ENCODE data around the gene SERINC5. TPM values are rescaled to one million over a fixed set of nuclear protein-coding genes. Genes with fewer than 3 reads are reported as not detected.
"Not testable (repeated sequence)": the region's sequence is repeated elsewhere in the genome, so short reads cannot be mapped to it uniquely, and the experiment has no call there.

The SERINC5 gene
- 21.4 TPM for total RNA-seq

DNA sequence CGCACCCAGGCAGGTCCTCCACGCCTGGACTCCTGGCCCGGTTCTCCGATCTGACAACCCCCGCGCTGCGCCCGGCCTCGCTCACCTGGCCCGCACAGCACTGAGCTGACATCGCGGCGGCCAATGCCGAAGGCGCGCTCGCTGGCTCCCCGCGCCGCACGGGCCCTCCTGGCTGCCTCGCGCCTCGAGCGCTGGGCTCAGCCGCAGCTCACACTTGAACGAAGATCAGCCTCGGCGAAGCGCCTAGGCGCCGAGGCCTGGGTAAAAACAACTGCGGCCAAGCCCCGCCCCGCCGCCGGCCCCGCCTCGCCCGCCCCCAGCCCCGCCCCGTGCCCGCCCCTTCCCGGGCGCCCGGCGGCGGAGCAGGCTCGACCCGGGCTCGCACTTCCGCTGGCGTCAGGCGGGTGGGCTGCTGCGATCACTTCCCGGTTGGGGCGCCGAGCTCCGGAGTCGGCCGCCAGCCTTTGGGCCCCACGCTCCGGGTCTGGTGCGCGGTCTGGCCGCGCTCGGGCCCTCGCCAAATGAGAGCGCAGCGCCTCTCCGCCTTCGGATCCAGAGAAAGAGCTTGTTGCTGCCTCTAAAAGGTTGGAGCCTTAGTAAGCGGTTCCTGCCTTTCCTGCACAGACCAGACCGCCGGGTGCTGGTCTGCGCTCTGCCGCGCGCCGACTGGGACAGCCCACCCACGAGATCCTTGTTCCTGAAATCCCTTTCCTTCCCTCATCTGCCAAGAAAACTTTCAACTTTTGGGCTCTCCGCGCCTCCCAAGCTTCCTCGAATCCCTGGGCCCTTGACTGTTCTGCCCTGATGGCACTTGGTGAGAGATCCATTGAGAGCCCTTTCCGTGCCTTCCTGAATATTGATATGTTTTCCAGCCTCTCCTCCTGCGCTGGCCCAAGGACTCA is at the start of gene SERINC5:
TSS of gene SERINC5 (minus strand) at position 238 of the 902 bp plus-strand sequence. CDS start at position 112, 126 bp downstream.
- no peaks in the 10 kb centered on the region for H3K27me3 ChIP-seq (ENCODE audit: control insufficient read depth in 3 of 3, insufficient read depth in 3 of 3, low read length in 3 of 3)
- no peaks in the 10 kb centered on the region for H3K36me3 ChIP-seq (ENCODE audit: control insufficient read depth in 3 of 3, insufficient read depth in 3 of 3, low read length in 3 of 3)
- peak within 1 kb of the TSS; percentile 68 to 93 (median 88) for H3K4me3 ChIP-seq (ENCODE audit: low read length in 3 of 3)
- peak within 1 kb of the TSS; percentile 86 for H3K27ac ChIP-seq (ENCODE audit: low read depth, low read length)
- peaks cover 6 to 22% (median 15%) of the 10 kb centered on the region in 3 donors for H3K4me1 ChIP-seq (ENCODE audit: control insufficient read depth in 3 of 3, insufficient read depth in 3 of 3, low read length in 3 of 3)
- H3K9ac ChIP-seq (ENCODE audit: low read depth in 1 of 3, low read length in 3 of 3) = peak within 1 kb of the TSS; percentile 80 to 91 (median 91)
- H3K9me3 ChIP-seq (ENCODE audit: control insufficient read depth in 3 of 3, low read length in 3 of 3) = no peaks in the 10 kb centered on the region

DNA sequence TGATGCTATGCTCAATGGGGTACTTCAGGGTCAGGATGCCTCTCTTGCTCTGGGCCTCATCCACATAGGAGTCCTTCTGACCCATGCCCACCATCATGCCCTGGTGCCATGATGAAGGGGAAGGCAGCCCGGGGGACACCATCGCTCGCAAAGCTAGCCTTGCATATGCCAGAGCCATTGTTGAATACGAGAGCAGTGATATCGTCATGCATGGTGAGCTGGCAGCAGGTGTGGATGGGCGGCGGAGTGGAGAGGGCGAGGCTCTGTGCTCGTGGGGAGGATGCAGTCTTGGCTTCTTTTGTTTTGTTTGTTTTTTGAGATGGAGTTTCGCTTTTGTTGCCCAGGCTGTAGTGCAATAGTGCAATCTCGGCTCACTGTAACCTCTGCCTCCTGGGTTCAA is 46.8 kb upstream of the SERINC5 start:
- H3K4me1 ChIP-seq (ENCODE audit: control insufficient read depth in 3 of 3, insufficient read depth in 3 of 3, low read length in 3 of 3) = no peaks in the 10 kb centered on the region

DNA sequence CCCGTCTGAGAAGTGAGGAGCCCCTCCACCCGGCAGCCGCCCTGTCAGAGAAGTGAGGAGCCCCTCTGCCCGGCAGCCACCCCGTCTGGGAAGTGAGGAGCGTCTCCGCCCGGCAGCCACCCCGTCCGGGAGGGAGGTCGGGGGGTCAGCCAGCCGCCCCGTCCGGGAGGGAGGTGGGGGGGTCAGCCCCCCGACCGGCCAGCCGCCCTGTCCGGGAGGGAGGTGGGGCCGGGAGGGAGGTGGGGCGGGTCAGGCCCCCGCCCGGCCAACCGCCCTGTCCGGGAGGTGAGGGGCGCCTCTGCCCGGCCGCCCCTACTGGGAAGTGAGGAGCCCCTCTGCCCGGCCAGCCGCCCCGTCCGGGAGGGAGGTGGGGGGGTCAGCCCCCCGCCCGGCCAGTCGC is 45.5 kb upstream of the SERINC5 start:
- not testable (repeated sequence) for H3K9ac ChIP-seq (ENCODE audit: low read depth in 1 of 3, low read length in 3 of 3); H3K27ac ChIP-seq (ENCODE audit: low read depth, low read length); H3K4me1 ChIP-seq (ENCODE audit: control insufficient read depth in 3 of 3, insufficient read depth in 3 of 3, low read length in 3 of 3); H3K4me3 ChIP-seq (ENCODE audit: low read length in 3 of 3); H3K9me3 ChIP-seq (ENCODE audit: control insufficient read depth in 3 of 3, low read length in 3 of 3); H3K27me3 ChIP-seq (ENCODE audit: control insufficient read depth in 3 of 3, insufficient read depth in 3 of 3, low read length in 3 of 3); H3K36me3 ChIP-seq (ENCODE audit: control insufficient read depth in 3 of 3, insufficient read depth in 3 of 3, low read length in 3 of 3)

More for the DNA sequence above, 46.8 kb upstream of the SERINC5 start:
- H3K9me3 ChIP-seq (ENCODE audit: control insufficient read depth in 3 of 3, low read length in 3 of 3) = no peaks in the 10 kb centered on the region
- no peak overlapping the region for H3K4me3 ChIP-seq (ENCODE audit: low read length in 3 of 3)
- no peaks in the 10 kb centered on the region for H3K36me3 ChIP-seq (ENCODE audit: control insufficient read depth in 3 of 3, insufficient read depth in 3 of 3, low read length in 3 of 3)
- H3K9ac ChIP-seq (ENCODE audit: low read depth in 1 of 3, low read length in 3 of 3) = no peak overlapping the region
- no peaks in the 10 kb centered on the region for H3K27me3 ChIP-seq (ENCODE audit: control insufficient read depth in 3 of 3, insufficient read depth in 3 of 3, low read length in 3 of 3)
- H3K27ac ChIP-seq (ENCODE audit: low read depth, low read length) = no peak overlapping the region

DNA sequence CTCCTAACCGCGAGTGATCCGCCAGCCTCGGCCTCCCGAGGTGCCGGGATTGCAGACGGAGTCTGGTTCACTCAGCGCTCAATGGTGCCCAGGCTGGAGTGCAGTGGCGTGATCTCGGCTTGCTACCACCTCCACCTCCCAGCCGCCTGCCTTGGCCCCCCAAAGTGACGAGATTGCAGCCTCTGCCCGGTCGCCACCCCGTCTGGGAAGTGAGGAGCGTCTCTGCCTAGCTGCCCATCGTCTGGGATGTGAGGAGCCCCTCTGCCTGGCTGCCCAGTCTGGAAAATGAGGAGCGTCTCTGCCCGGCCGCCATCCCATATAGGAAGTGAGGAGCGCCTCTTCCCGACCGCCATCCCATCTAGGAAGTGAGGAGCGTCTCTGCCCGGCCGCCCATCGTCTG is 44.9 kb upstream of the SERINC5 start:
- H3K27ac ChIP-seq (ENCODE audit: low read depth, low read length); H3K36me3 ChIP-seq (ENCODE audit: control insufficient read depth in 3 of 3, insufficient read depth in 3 of 3, low read length in 3 of 3); H3K9me3 ChIP-seq (ENCODE audit: control insufficient read depth in 3 of 3, low read length in 3 of 3); H3K4me1 ChIP-seq (ENCODE audit: control insufficient read depth in 3 of 3, insufficient read depth in 3 of 3, low read length in 3 of 3); H3K27me3 ChIP-seq (ENCODE audit: control insufficient read depth in 3 of 3, insufficient read depth in 3 of 3, low read length in 3 of 3); H3K9ac ChIP-seq (ENCODE audit: low read depth in 1 of 3, low read length in 3 of 3); H3K4me3 ChIP-seq (ENCODE audit: low read length in 3 of 3): not testable (repeated sequence)

DNA sequence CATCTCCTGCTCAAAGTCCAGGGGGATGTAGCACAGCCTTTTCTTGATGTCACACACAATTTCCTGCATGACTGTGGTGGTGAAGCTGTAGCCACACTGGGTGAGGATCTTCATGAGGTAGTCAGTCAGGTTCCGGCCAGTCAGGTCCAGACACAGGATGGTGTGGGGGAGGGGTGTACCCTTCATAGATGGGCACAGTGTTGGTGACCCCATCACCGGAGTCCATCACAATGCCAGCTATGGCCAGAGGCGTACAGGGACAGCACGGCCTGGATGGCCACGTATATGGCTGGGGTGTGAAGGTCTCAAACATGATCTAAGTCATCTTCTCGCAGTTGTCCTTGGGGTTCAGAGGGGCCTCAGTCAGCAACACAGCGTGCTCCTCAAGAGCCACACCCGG is 44.3 kb upstream of the SERINC5 start:
- Histone ChIP-seq H3K9me3 (ENCODE audit: control insufficient read depth in 3 of 3, low read length in 3 of 3) (no peaks in the 10 kb centered on the region), H3K4me1 (ENCODE audit: control insufficient read depth in 3 of 3, insufficient read depth in 3 of 3, low read length in 3 of 3) (no peaks in the 10 kb centered on the region), H3K27ac (ENCODE audit: low read depth, low read length) (no peak overlapping the region), H3K9ac (ENCODE audit: low read depth in 1 of 3, low read length in 3 of 3) (no peak overlapping the region), H3K27me3 (ENCODE audit: control insufficient read depth in 3 of 3, insufficient read depth in 3 of 3, low read length in 3 of 3) (no peaks in the 10 kb centered on the region), H3K36me3 (ENCODE audit: control insufficient read depth in 3 of 3, insufficient read depth in 3 of 3, low read length in 3 of 3) (no peaks in the 10 kb centered on the region), H3K4me3 (ENCODE audit: low read length in 3 of 3) (no peak overlapping the region)

DNA sequence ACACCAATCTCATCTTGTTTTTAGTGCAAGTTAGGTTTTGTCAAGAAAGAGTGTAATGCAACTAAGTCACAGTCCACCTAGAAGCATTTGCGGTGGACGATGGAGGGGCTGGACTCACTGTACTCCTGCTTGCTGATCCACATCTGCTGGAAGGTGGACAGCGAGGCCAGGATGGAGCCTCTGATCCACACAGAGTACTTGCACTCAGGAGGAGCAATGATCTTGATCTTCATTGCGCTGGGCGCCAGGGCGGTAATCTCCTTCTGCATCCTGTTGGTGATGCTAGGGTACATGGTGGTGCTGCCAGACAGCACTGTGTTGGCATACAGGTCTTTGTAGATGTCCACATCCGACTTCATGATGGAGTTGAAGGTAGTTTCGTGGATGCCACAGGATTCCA is 43.8 kb upstream of the SERINC5 start:
- Histone ChIP-seq H3K27ac (ENCODE audit: low read depth, low read length) (no peak overlapping the region), H3K4me3 (ENCODE audit: low read length in 3 of 3) (no peak overlapping the region), H3K4me1 (ENCODE audit: control insufficient read depth in 3 of 3, insufficient read depth in 3 of 3, low read length in 3 of 3) (no peaks in the 10 kb centered on the region), H3K9me3 (ENCODE audit: control insufficient read depth in 3 of 3, low read length in 3 of 3) (no peaks in the 10 kb centered on the region), H3K9ac (ENCODE audit: low read depth in 1 of 3, low read length in 3 of 3) (no peak overlapping the region), H3K27me3 (ENCODE audit: control insufficient read depth in 3 of 3, insufficient read depth in 3 of 3, low read length in 3 of 3) (no peaks in the 10 kb centered on the region), H3K36me3 (ENCODE audit: control insufficient read depth in 3 of 3, insufficient read depth in 3 of 3, low read length in 3 of 3) (no peaks in the 10 kb centered on the region)

DNA sequence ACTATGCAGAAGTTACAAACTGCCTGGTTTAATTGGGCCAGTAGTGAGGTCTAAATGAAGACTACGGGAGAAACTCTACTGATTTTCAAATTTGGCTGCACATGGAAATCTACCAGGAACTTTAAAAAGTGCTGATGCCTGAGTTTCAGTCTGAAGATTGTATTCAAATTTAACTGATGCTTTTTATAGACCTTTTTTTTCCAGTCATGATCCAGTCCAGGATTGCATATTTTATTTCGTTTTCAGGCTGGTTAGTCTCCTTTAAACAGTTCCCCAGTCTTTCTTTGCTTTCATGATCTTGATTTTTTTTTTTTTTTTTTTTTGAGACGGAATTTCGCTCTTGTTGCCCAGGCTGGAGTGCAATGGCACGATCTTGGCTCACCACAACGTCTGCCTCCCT is 40.3 kb upstream of the SERINC5 start:
- Histone ChIP-seq H3K36me3 (ENCODE audit: control insufficient read depth in 3 of 3, insufficient read depth in 3 of 3, low read length in 3 of 3) (no peaks in the 10 kb centered on the region), H3K4me3 (ENCODE audit: low read length in 3 of 3) (no peak overlapping the region), H3K4me1 (ENCODE audit: control insufficient read depth in 3 of 3, insufficient read depth in 3 of 3, low read length in 3 of 3) (no peaks in the 10 kb centered on the region), H3K27ac (ENCODE audit: low read depth, low read length) (no peak overlapping the region), H3K9me3 (ENCODE audit: control insufficient read depth in 3 of 3, low read length in 3 of 3) (no peaks in the 10 kb centered on the region), H3K27me3 (ENCODE audit: control insufficient read depth in 3 of 3, insufficient read depth in 3 of 3, low read length in 3 of 3) (no peaks in the 10 kb centered on the region), H3K9ac (ENCODE audit: low read depth in 1 of 3, low read length in 3 of 3) (no peak overlapping the region)

DNA sequence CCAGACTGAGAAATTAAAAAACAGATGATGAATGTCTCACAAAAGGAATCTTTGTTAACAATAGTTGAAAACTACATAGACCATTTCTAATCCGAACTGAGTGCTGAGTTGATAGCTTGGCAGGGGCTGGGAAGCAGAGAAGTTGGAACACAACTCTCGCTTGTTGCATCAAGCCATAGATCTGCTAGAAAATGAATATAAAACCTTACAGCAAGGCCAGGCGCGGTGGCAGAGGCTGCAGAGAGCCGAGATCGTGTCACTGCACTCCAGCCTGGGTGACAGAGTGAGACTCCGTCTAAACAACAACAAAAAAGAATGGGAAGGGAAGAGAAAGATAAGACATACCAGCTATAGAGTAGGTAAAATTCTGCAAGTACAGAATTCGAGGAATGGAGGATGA is 35.9 kb upstream of the SERINC5 start:
- no peak overlapping the region for H3K9ac ChIP-seq (ENCODE audit: low read depth in 1 of 3, low read length in 3 of 3)
- no peak overlapping the region for H3K27ac ChIP-seq (ENCODE audit: low read depth, low read length)
- no peak overlapping the region for H3K4me3 ChIP-seq (ENCODE audit: low read length in 3 of 3)

DNA sequence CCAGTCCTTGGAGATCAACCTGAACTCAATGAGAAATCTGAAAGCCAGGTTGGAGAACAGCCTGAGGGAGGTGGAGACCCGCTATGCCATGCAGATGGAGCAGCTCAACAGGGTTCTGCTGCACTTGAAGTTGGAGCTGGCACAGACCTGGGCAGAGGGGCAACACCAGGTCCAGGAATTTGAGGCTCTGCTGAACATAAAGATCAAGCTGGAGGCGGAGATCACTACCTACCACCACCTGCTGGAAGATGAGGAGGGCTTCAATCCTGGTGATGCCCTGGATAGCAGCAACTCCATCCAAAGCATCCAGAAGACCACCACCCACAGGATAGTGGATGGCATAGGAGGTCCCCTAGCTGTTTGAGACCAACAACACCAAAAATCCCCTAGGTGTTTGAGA is 33.5 kb upstream of the SERINC5 start:
- H3K27ac ChIP-seq (ENCODE audit: low read depth, low read length) = no peak overlapping the region
- H3K4me1 ChIP-seq (ENCODE audit: control insufficient read depth in 3 of 3, insufficient read depth in 3 of 3, low read length in 3 of 3) = no peaks in the 10 kb centered on the region
- H3K4me3 ChIP-seq (ENCODE audit: low read length in 3 of 3) = no peak overlapping the region
- H3K27me3 ChIP-seq (ENCODE audit: control insufficient read depth in 3 of 3, insufficient read depth in 3 of 3, low read length in 3 of 3) = no peaks in the 10 kb centered on the region
- H3K36me3 ChIP-seq (ENCODE audit: control insufficient read depth in 3 of 3, insufficient read depth in 3 of 3, low read length in 3 of 3) = no peaks in the 10 kb centered on the region
- H3K9me3 ChIP-seq (ENCODE audit: control insufficient read depth in 3 of 3, low read length in 3 of 3) = no peaks in the 10 kb centered on the region
- no peak overlapping the region for H3K9ac ChIP-seq (ENCODE audit: low read depth in 1 of 3, low read length in 3 of 3)

More for the DNA sequence above, 35.9 kb upstream of the SERINC5 start:
- Histone ChIP-seq H3K36me3 (ENCODE audit: control insufficient read depth in 3 of 3, insufficient read depth in 3 of 3, low read length in 3 of 3) (no peaks in the 10 kb centered on the region), H3K27me3 (ENCODE audit: control insufficient read depth in 3 of 3, insufficient read depth in 3 of 3, low read length in 3 of 3) (no peaks in the 10 kb centered on the region), H3K4me1 (ENCODE audit: control insufficient read depth in 3 of 3, insufficient read depth in 3 of 3, low read length in 3 of 3) (no peaks in the 10 kb centered on the region), H3K9me3 (ENCODE audit: control insufficient read depth in 3 of 3, low read length in 3 of 3) (no peaks in the 10 kb centered on the region)

DNA sequence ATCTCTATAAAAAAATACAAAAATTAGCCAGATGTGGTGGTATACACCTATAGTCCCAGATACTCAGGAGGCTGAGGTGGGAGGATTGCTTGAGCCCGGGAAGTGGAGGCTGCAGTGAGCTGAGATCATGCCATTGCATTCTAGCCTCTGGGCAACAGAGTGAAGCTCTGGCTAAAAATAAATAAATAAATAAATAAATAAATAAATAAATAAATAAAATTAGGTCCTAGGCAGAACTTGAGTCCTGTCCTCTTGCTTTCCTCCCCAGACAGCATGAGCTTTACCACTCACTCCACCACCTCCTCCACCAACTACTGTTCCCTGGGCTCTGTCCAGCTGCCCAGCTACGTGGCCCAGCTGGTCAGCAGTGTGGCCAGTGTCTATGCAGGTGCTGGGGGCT is 32.3 kb upstream of the SERINC5 start:
- Histone ChIP-seq H3K9ac (ENCODE audit: low read depth in 1 of 3, low read length in 3 of 3) (no peak overlapping the region), H3K9me3 (ENCODE audit: control insufficient read depth in 3 of 3, low read length in 3 of 3) (no peaks in the 10 kb centered on the region)

More for the DNA sequence above, 32.3 kb upstream of the SERINC5 start:
- Histone ChIP-seq H3K36me3 (ENCODE audit: control insufficient read depth in 3 of 3, insufficient read depth in 3 of 3, low read length in 3 of 3) (no peaks in the 10 kb centered on the region), H3K27ac (ENCODE audit: low read depth, low read length) (no peak overlapping the region), H3K4me1 (ENCODE audit: control insufficient read depth in 3 of 3, insufficient read depth in 3 of 3, low read length in 3 of 3) (no peaks in the 10 kb centered on the region), H3K4me3 (ENCODE audit: low read length in 3 of 3) (no peak overlapping the region), H3K27me3 (ENCODE audit: control insufficient read depth in 3 of 3, insufficient read depth in 3 of 3, low read length in 3 of 3) (no peaks in the 10 kb centered on the region)
